WTC11 (cell line): ENCODE results near the gene TPRKB. TPM values are rescaled to one million over a fixed set of nuclear protein-coding genes. Genes with fewer than 3 reads are reported as not detected.

ENCODE experiments used
- ATAC-seq: fragments of 200-7000 bp; cut with Tn5 transposase; 2 replicates; pipeline ENCODE4 v1.10.0; 2021; ENCODE audit warnings: mild to moderate bottlenecking, moderate library complexity
- CTCF ChIA-PET: fragments of 300-600 bp; sonication (Branson Sonifier 250); formaldehyde crosslinking; loops from one replicate; lab custom pipeline; 2021; ENCODE audit warnings: antibody characterized with exemption; lab: Charles Lee
- POLR2A ChIA-PET: fragments of 350-600 bp; sonication (Branson Sonifier 250); formaldehyde crosslinking; loops from one replicate; lab custom pipeline; 2021; ENCODE audit warnings: antibody characterized with exemption; lab: Charles Lee
- DNase-seq: peaks from one replicate; pipeline ENCODE4 v3.0.0; 2021; ENCODE audit warnings: low spot score
- H3K27ac Mint-ChIP-seq: 2 replicates; pipeline ENCODE4 v1.8.0; 2021; ENCODE audit warnings: mixed read lengths
- H3K27me3 Mint-ChIP-seq: 2 replicates; pipeline ENCODE4 v1.8.0; 2021; ENCODE audit warnings: low read depth, mild to moderate bottlenecking, moderate library complexity, mixed read lengths
- H3K36me3 Mint-ChIP-seq: 2 replicates; pipeline ENCODE4 v1.8.0; 2021; ENCODE audit warnings: mixed read lengths
- H3K4me1 Mint-ChIP-seq: 2 replicates; pipeline ENCODE4 v1.8.0; 2022; ENCODE audit warnings: mixed read lengths
- H3K4me3 Mint-ChIP-seq: 2 replicates; pipeline ENCODE4 v1.8.0; 2021; ENCODE audit warnings: mild to moderate bottlenecking, moderate library complexity, mixed read lengths
- H3K9me3 Mint-ChIP-seq: 2 replicates; pipeline ENCODE4 v1.8.0; 2021; ENCODE audit warnings: mixed read lengths
- AR ChIP-seq: fragments of 250-450 bp; sonication (Bioruptor Pico); IDR thresholded peaks from 2 replicates; pipeline ENCODE4 v1.9.0; 2021; ENCODE audit warnings: mild to moderate bottlenecking
- ARID4B ChIP-seq: sonication (generic); formaldehyde crosslinking; IDR thresholded peaks from 2 replicates; pipeline ENCODE4 v1.8.0; 2023; ENCODE audit warnings: missing genetic modification reagents, mild to moderate bottlenecking, borderline replicate concordance
- ATF2 ChIP-seq: sonication (generic); formaldehyde crosslinking; IDR thresholded peaks from 2 replicates; pipeline ENCODE4 v1.8.1; 2022; ENCODE audit warnings: low read depth, missing genetic modification reagents, borderline replicate concordance
- CDX4 ChIP-seq: fragments of 250-450 bp; sonication (Bioruptor Pico); IDR thresholded peaks from 2 replicates; pipeline ENCODE4 v1.9.0; 2021; ENCODE audit warnings: moderate library complexity, mild to moderate bottlenecking, inconsistent platforms, borderline replicate concordance
- CREB1 ChIP-seq: sonication (generic); formaldehyde crosslinking; IDR thresholded peaks from 2 replicates; pipeline ENCODE4 v1.8.0; 2023; ENCODE audit warnings: mild to moderate bottlenecking, missing genetic modification reagents
- ERG ChIP-seq: fragments of 250-450 bp; sonication (Bioruptor Pico); IDR thresholded peaks from 2 replicates; pipeline ENCODE4 v1.8.0; 2021; ENCODE audit warnings: mild to moderate bottlenecking
- ESRRA ChIP-seq: sonication (generic); formaldehyde crosslinking; IDR thresholded peaks from 2 replicates; pipeline ENCODE4 v1.8.1; 2022; ENCODE audit warnings: mild to moderate bottlenecking, missing genetic modification reagents, borderline replicate concordance
- ETV6 ChIP-seq: sonication (generic); formaldehyde crosslinking; IDR thresholded peaks from 2 replicates; pipeline ENCODE4 v1.8.1; 2022; ENCODE audit warnings: mild to moderate bottlenecking, missing genetic modification reagents
- FOXJ3 ChIP-seq: sonication (generic); formaldehyde crosslinking; IDR thresholded peaks from 2 replicates; pipeline ENCODE4 v1.9.0; 2021; ENCODE audit warnings: missing genetic modification reagents, mild to moderate bottlenecking, borderline replicate concordance
- GABPB1 ChIP-seq: sonication (generic); formaldehyde crosslinking; IDR thresholded peaks from 2 replicates; pipeline ENCODE4 v1.8.1; 2023; ENCODE audit warnings: mild to moderate bottlenecking, missing genetic modification reagents
- IRF1 ChIP-seq: sonication (generic); formaldehyde crosslinking; IDR thresholded peaks from 2 replicates; pipeline ENCODE4 v1.8.0; 2023; ENCODE audit warnings: missing genetic modification reagents
- MAX ChIP-seq: sonication (generic); formaldehyde crosslinking; IDR thresholded peaks from 2 replicates; pipeline ENCODE4 v1.8.0; 2022; ENCODE audit warnings: mild to moderate bottlenecking, missing genetic modification reagents
- MLX ChIP-seq: sonication (generic); formaldehyde crosslinking; IDR thresholded peaks from 2 replicates; pipeline ENCODE4 v1.8.1; 2023; ENCODE audit warnings: mild to moderate bottlenecking, missing genetic modification reagents, moderate library complexity
- NFATC4 ChIP-seq: fragments of 250-450 bp; sonication (Bioruptor Pico); IDR thresholded peaks from 2 replicates; pipeline ENCODE4 v1.9.0; 2021; ENCODE audit warnings: mild to moderate bottlenecking
- NFE2L1 ChIP-seq: sonication (generic); formaldehyde crosslinking; IDR thresholded peaks from 2 replicates; pipeline ENCODE4 v1.8.1; 2023; ENCODE audit warnings: missing genetic modification reagents
- NFYB ChIP-seq: sonication (generic); formaldehyde crosslinking; conservative IDR thresholded peaks from 2 replicates; pipeline ENCODE4 v1.8.0; 2022; ENCODE audit warnings: low read depth, missing genetic modification reagents
- OVOL2 ChIP-seq: fragments of 250-450 bp; sonication (Bioruptor Pico); IDR thresholded peaks from 2 replicates; pipeline ENCODE4 v1.9.0; 2021; ENCODE audit warnings: mild to moderate bottlenecking, borderline replicate concordance
- SP1 ChIP-seq: sonication (generic); formaldehyde crosslinking; conservative IDR thresholded peaks from 2 replicates; pipeline ENCODE4 v1.8.1; 2022; ENCODE audit warnings: missing genetic modification reagents
- ZNF232 ChIP-seq: sonication (generic); formaldehyde crosslinking; IDR thresholded peaks from 2 replicates; pipeline ENCODE4 v1.8.0; 2022; ENCODE audit warnings: mild to moderate bottlenecking, missing genetic modification reagents
- ZNF263 ChIP-seq: sonication (generic); formaldehyde crosslinking; IDR thresholded peaks from 2 replicates; pipeline ENCODE4 v1.8.1; 2022; ENCODE audit warnings: low read depth, mild to moderate bottlenecking, moderate library complexity, missing genetic modification reagents
- total RNA-seq: library from RNA; stranded (reverse); gene quantifications from 3 replicates; pipeline ENCODE4 v1.2.3, GENCODE V29; 2021

TPRKB gene
- total RNA-seq, 1 experiment from 2014 or later, result 30.6 TPM

- TF ChIP-seq ERG, result no peak
Observed at GRCh38 chr2:73707058-73707457, 30.1 kb downstream of the TPRKB start (continued).

- no peak overlapping the region for H3K27ac Mint-ChIP-seq
- no peaks in the 10 kb centered on the region for H3K4me1 Mint-ChIP-seq
- DNase-seq (no peak), ATAC-seq (no peak)
- H3K4me3 Mint-ChIP-seq, result no peak overlapping the region
- TF ChIP-seq CREB1 (CRISPR knock-in tag) (no peak), GABPB1 (CRISPR knock-in tag) (no peak), ZNF263 (CRISPR knock-in tag) (no peak), NFE2L1 (CRISPR knock-in tag) (no peak), ESRRA (CRISPR knock-in tag) (no peak), MLX (CRISPR knock-in tag) (no peak)
- peaks cover 60% of the 10 kb centered on the region for H3K27me3 Mint-ChIP-seq
- POLR2A ChIA-PET, result no interaction called here
- peaks cover 18% of the 10 kb centered on the region for H3K9me3 Mint-ChIP-seq
- CTCF ChIA-PET, result no interaction called here
- no peaks in the 10 kb centered on the region for H3K36me3 Mint-ChIP-seq
Observed at GRCh38 chr2:73705091-73705490, 32.1 kb downstream of the TPRKB start.

GRCh38 chr2:73704285-73704684 is 32.9 kb downstream of the TPRKB start:
- ChIA-PET POLR2A (no interaction called here), CTCF (no interaction called here)
- Mint-ChIP-seq H3K9me3 (peaks cover 20% of the 10 kb centered on the region), H3K4me1 (no peaks in the 10 kb centered on the region), H3K36me3 (peaks cover 4% of the 10 kb centered on the region; the same call in 1 of the 2 replicates), H3K27me3 (peaks cover 65% of the 10 kb centered on the region), H3K27ac (no peak overlapping the region), H3K4me3 (no peak overlapping the region)
- ATAC-seq, result no peak
- DNase-seq, result no peak
- TF ChIP-seq ATF2 (CRISPR knock-in tag) (no peak), MLX (CRISPR knock-in tag) (no peak), NFYB (no peak), CDX4 (CRISPR knock-in tag) (no peak), ARID4B (CRISPR knock-in tag) (no peak), ESRRA (CRISPR knock-in tag) (no peak), OVOL2 (CRISPR knock-in tag) (no peak), AR (no peak), ETV6 (no peak), FOXJ3 (CRISPR knock-in tag) (no peak), NFATC4 (CRISPR knock-in tag) (no peak), IRF1 (CRISPR knock-in tag) (no peak), SP1 (CRISPR knock-in tag) (no peak), MAX (CRISPR knock-in tag) (no peak), ZNF232 (CRISPR knock-in tag) (no peak)
